Measurements from ENCODE around the gene WARS2.

Gene WARS2

GRCh38 chr1:119005724-119006405, 134.6 kb downstream of the WARS2 start:
- Histone ChIP-seq H2AFZ (ENCODE audit: low read length) (peak overlapping the region; percentile 71), H3K4me2 (ENCODE audit: insufficient read depth, low read length, poor library complexity, severe bottlenecking) (peak overlapping the region; percentile 31), H3K4ac (ENCODE audit: low read length) (no peak overlapping the region), H2BK15ac (ENCODE audit: low read length) (no peak overlapping the region), H3K4me1 (ENCODE audit: control insufficient read depth in 2 of 2, insufficient read depth in 1 of 2, low read depth in 1 of 2, low read length in 2 of 2) (peaks cover 7 to 8% of the 10 kb centered on the region in 2 donors), H3K4me3 (ENCODE audit: low read length in 2 of 2) (no peak overlapping the region), H3K9me3 (replicated peaks in 1 of 2; ENCODE audit: control insufficient read depth in 2 of 2, insufficient read depth in 1 of 2, low read depth in 1 of 2, low read length in 2 of 2) (peaks cover 0 to 3% of the 10 kb centered on the region in 2 donors), H4K8ac (ENCODE audit: low read depth, low read length) (no peak overlapping the region), H3K18ac (ENCODE audit: low read length) (no peak overlapping the region), H3K23ac (ENCODE audit: low read depth, low read length, poor library complexity) (no peak overlapping the region), H3K27me3 (ENCODE audit: control insufficient read depth in 3 of 3, insufficient read depth in 3 of 3, low read depth in 1 of 3, low read length in 3 of 3) (peaks cover 46 to 100% (median 74%) of the 10 kb centered on the region in 3 experiments), H3K79me1 (ENCODE audit: low read depth, low read length) (no peaks in the 10 kb centered on the region), H4K91ac (ENCODE audit: low read depth, low read length, poor library complexity) (no peak overlapping the region), H3K27ac (replicated peaks; ENCODE audit: low read length) (no peak overlapping the region), H3K36me3 (replicated peaks in 1 of 2; ENCODE audit: control insufficient read depth in 2 of 2, insufficient read depth in 2 of 2, low read length in 2 of 2) (no peaks in the 10 kb centered on the region), H2AK5ac (ENCODE audit: low read depth, low read length) (no peak overlapping the region), H2BK12ac (ENCODE audit: low read length) (no peak overlapping the region), H2BK120ac (ENCODE audit: low read depth, low read length) (no peak overlapping the region), H2BK5ac (ENCODE audit: low read length) (no peak overlapping the region), H3K14ac (ENCODE audit: low read length) (no peak overlapping the region), H3K9ac (ENCODE audit: low read depth, low read length, poor library complexity) (no peak overlapping the region)
- DNase-seq (ENCODE audit: low spot score): peak; percentile 14
- WGBS, 2 donors (ENCODE audit: extremely low coverage in 2 of 2, insufficient read length in 2 of 2, insufficient replicate concordance in 1 of 2): no CpG with 5 or more reads among the region's 17 CpGs

GRCh38 chr1:119004781-119005180, 135.7 kb downstream of the WARS2 start:
- peaks cover 0 to 3% of the 10 kb centered on the region in 2 donors for H3K9me3 ChIP-seq (replicated peaks in 1 of 2; ENCODE audit: control insufficient read depth in 2 of 2, insufficient read depth in 1 of 2, low read depth in 1 of 2, low read length in 2 of 2)
- no peak overlapping the region for H2BK120ac ChIP-seq (ENCODE audit: low read depth, low read length)
- H3K4me2 ChIP-seq (ENCODE audit: insufficient read depth, low read length, poor library complexity, severe bottlenecking): no peak overlapping the region
- H2AFZ ChIP-seq (ENCODE audit: low read length): no peak overlapping the region
- no peak for DNase-seq (ENCODE audit: low spot score)
- no peak overlapping the region for H3K4me3 ChIP-seq (ENCODE audit: low read length in 2 of 2)
- H3K4ac ChIP-seq (ENCODE audit: low read length): no peak overlapping the region
- no peaks in the 10 kb centered on the region for H3K79me1 ChIP-seq (ENCODE audit: low read depth, low read length)
- H3K36me3 ChIP-seq (replicated peaks in 1 of 2; ENCODE audit: control insufficient read depth in 2 of 2, insufficient read depth in 2 of 2, low read length in 2 of 2): no peaks in the 10 kb centered on the region
- no peak overlapping the region for H3K18ac ChIP-seq (ENCODE audit: low read length)
- H4K91ac ChIP-seq (ENCODE audit: low read depth, low read length, poor library complexity): no peak overlapping the region
- no peak overlapping the region for H2BK12ac ChIP-seq (ENCODE audit: low read length)
- H4K8ac ChIP-seq (ENCODE audit: low read depth, low read length): no peak overlapping the region
- no CpG with 5 or more reads among the region's 2 CpGs for WGBS, 2 donors (ENCODE audit: extremely low coverage in 2 of 2, insufficient read length in 2 of 2, insufficient replicate concordance in 1 of 2)
- H3K9ac ChIP-seq (ENCODE audit: low read depth, low read length, poor library complexity): no peak overlapping the region
- H2BK15ac ChIP-seq (ENCODE audit: low read length): no peak overlapping the region
- no peak overlapping the region for H3K23ac ChIP-seq (ENCODE audit: low read depth, low read length, poor library complexity)
- H3K14ac ChIP-seq (ENCODE audit: low read length): no peak overlapping the region
- no peak overlapping the region for H3K27ac ChIP-seq (replicated peaks; ENCODE audit: low read length)
- peaks cover 55 to 100% (median 85%) of the 10 kb centered on the region in 3 experiments for H3K27me3 ChIP-seq (ENCODE audit: control insufficient read depth in 3 of 3, insufficient read depth in 3 of 3, low read depth in 1 of 3, low read length in 3 of 3)
- no peak overlapping the region for H2BK5ac ChIP-seq (ENCODE audit: low read length)
- H3K4me1 ChIP-seq (ENCODE audit: control insufficient read depth in 2 of 2, insufficient read depth in 1 of 2, low read depth in 1 of 2, low read length in 2 of 2): peaks cover 8 to 9% of the 10 kb centered on the region in 2 donors
- no peak overlapping the region for H2AK5ac ChIP-seq (ENCODE audit: low read depth, low read length)

GRCh38 chr1:119004129-119004527, 136.3 kb downstream of the WARS2 start:
- DNase-seq (ENCODE audit: low spot score): no peak
- Histone ChIP-seq H3K27ac (replicated peaks; ENCODE audit: low read length) (no peak overlapping the region), H3K79me1 (ENCODE audit: low read depth, low read length) (no peaks in the 10 kb centered on the region), H3K4me3 (ENCODE audit: low read length in 2 of 2) (no peak overlapping the region), H2BK12ac (ENCODE audit: low read length) (no peak overlapping the region), H3K27me3 (ENCODE audit: control insufficient read depth in 3 of 3, insufficient read depth in 3 of 3, low read depth in 1 of 3, low read length in 3 of 3) (peaks cover 61 to 100% (median 91%) of the 10 kb centered on the region in 3 experiments), H3K36me3 (replicated peaks in 1 of 2; ENCODE audit: control insufficient read depth in 2 of 2, insufficient read depth in 2 of 2, low read length in 2 of 2) (no peaks in the 10 kb centered on the region), H3K18ac (ENCODE audit: low read length) (no peak overlapping the region), H3K9me3 (replicated peaks in 1 of 2; ENCODE audit: control insufficient read depth in 2 of 2, insufficient read depth in 1 of 2, low read depth in 1 of 2, low read length in 2 of 2) (peaks cover 0 to 3% of the 10 kb centered on the region in 2 donors), H3K4me2 (ENCODE audit: insufficient read depth, low read length, poor library complexity, severe bottlenecking) (no peak overlapping the region), H2AK5ac (ENCODE audit: low read depth, low read length) (no peak overlapping the region), H3K14ac (ENCODE audit: low read length) (no peak overlapping the region), H3K9ac (ENCODE audit: low read depth, low read length, poor library complexity) (no peak overlapping the region), H2BK5ac (ENCODE audit: low read length) (no peak overlapping the region), H3K23ac (ENCODE audit: low read depth, low read length, poor library complexity) (no peak overlapping the region), H4K8ac (ENCODE audit: low read depth, low read length) (no peak overlapping the region), H3K4ac (ENCODE audit: low read length) (no peak overlapping the region), H4K91ac (ENCODE audit: low read depth, low read length, poor library complexity) (no peak overlapping the region), H2BK120ac (ENCODE audit: low read depth, low read length) (no peak overlapping the region), H2BK15ac (ENCODE audit: low read length) (no peak overlapping the region), H2AFZ (ENCODE audit: low read length) (no peak overlapping the region), H3K4me1 (ENCODE audit: control insufficient read depth in 2 of 2, insufficient read depth in 1 of 2, low read depth in 1 of 2, low read length in 2 of 2) (peaks cover 8 to 9% of the 10 kb centered on the region in 2 donors)
- no CpG with 5 or more reads among the region's 5 CpGs for WGBS, 2 donors (ENCODE audit: extremely low coverage in 2 of 2, insufficient read length in 2 of 2, insufficient replicate concordance in 1 of 2)

GRCh38 chr1:119003413-119004128, 136.9 kb downstream of the WARS2 start:
- H4K91ac ChIP-seq (ENCODE audit: low read depth, low read length, poor library complexity): no peak overlapping the region
- peaks cover 6 to 9% of the 10 kb centered on the region in 2 donors for H3K4me1 ChIP-seq (ENCODE audit: control insufficient read depth in 2 of 2, insufficient read depth in 1 of 2, low read depth in 1 of 2, low read length in 2 of 2)
- peaks cover 62 to 100% (median 96%) of the 10 kb centered on the region in 3 experiments for H3K27me3 ChIP-seq (ENCODE audit: control insufficient read depth in 3 of 3, insufficient read depth in 3 of 3, low read depth in 1 of 3, low read length in 3 of 3)
- H3K27ac ChIP-seq (replicated peaks; ENCODE audit: low read length): no peak overlapping the region
- H2BK12ac ChIP-seq (ENCODE audit: low read length): no peak overlapping the region
- no peak overlapping the region for H3K18ac ChIP-seq (ENCODE audit: low read length)
- peaks cover 0 to 3% of the 10 kb centered on the region in 2 donors for H3K9me3 ChIP-seq (replicated peaks in 1 of 2; ENCODE audit: control insufficient read depth in 2 of 2, insufficient read depth in 1 of 2, low read depth in 1 of 2, low read length in 2 of 2)
- no peak overlapping the region for H2BK5ac ChIP-seq (ENCODE audit: low read length)
- no peak overlapping the region for H4K8ac ChIP-seq (ENCODE audit: low read depth, low read length)
- no peak overlapping the region for H2AFZ ChIP-seq (ENCODE audit: low read length)
- H3K4me2 ChIP-seq (ENCODE audit: insufficient read depth, low read length, poor library complexity, severe bottlenecking): no peak overlapping the region
- no peak overlapping the region for H2BK120ac ChIP-seq (ENCODE audit: low read depth, low read length)
- no peak overlapping the region for H3K14ac ChIP-seq (ENCODE audit: low read length)
- no peak overlapping the region for H2AK5ac ChIP-seq (ENCODE audit: low read depth, low read length)
- H3K9ac ChIP-seq (ENCODE audit: low read depth, low read length, poor library complexity): no peak overlapping the region
- no CpG with 5 or more reads among the region's 14 CpGs for WGBS, 2 donors (ENCODE audit: extremely low coverage in 2 of 2, insufficient read length in 2 of 2, insufficient replicate concordance in 1 of 2)
- H3K36me3 ChIP-seq (replicated peaks in 1 of 2; ENCODE audit: control insufficient read depth in 2 of 2, insufficient read depth in 2 of 2, low read length in 2 of 2): no peaks in the 10 kb centered on the region
- no peaks in the 10 kb centered on the region for H3K79me1 ChIP-seq (ENCODE audit: low read depth, low read length)
- no peak overlapping the region for H3K23ac ChIP-seq (ENCODE audit: low read depth, low read length, poor library complexity)
- H2BK15ac ChIP-seq (ENCODE audit: low read length): no peak overlapping the region
- no peak for DNase-seq (ENCODE audit: low spot score)
- H3K4ac ChIP-seq (ENCODE audit: low read length): no peak overlapping the region
- H3K4me3 ChIP-seq (ENCODE audit: low read length in 2 of 2): no peak overlapping the region

Measured in neuronal stem cell (in vitro differentiated cells).